ACC112 (cell line): ENCODE data around the gene H3-3A.
A peak's percentile ranks its signal among the peaks of the same experiment; 100 is the strongest.

Source experiments
- H2AFZ ChIP-seq: fragments of 200-600 bp; sonication (generic); one replicate; pipeline ENCODE4 v1.6.0; 2017; ENCODE audit warnings: antibody characterized with exemption, low read length; ENCODE audit not compliant: unreplicated experiment
- H3K27ac ChIP-seq: fragments of 200-600 bp; sonication (generic); 2 replicates; pipeline ENCODE4 v1.5.1; 2014; ENCODE audit warnings: low read depth, mild to moderate bottlenecking, antibody characterized with exemption, low read length, moderate library complexity
- H3K27me3 ChIP-seq: fragments of 200-600 bp; sonication (generic); 2 replicates; pipeline ENCODE4 v1.6.1; 2014; ENCODE audit warnings: mild to moderate bottlenecking, antibody characterized with exemption, low read length, moderate library complexity, mixed read lengths; ENCODE audit not compliant: insufficient read depth
- H3K36me3 ChIP-seq: fragments of 200-600 bp; sonication (generic); 2 replicates; pipeline ENCODE4 v1.6.1; 2016; ENCODE audit warnings: mild to moderate bottlenecking, antibody characterized with exemption, low read length, moderate library complexity, mixed read lengths; ENCODE audit not compliant: insufficient read depth
- H3K4me1 ChIP-seq: fragments of 200-600 bp; sonication (generic); one replicate; pipeline ENCODE4 v1.6.1; 2016; ENCODE audit warnings: low read length, mixed read lengths; ENCODE audit not compliant: insufficient read depth, unreplicated experiment, control insufficient read depth
- H3K4me3 ChIP-seq: fragments of 200-600 bp; sonication (generic); 2 replicates; pipeline ENCODE4 v1.5.1; 2014; ENCODE audit warnings: mild to moderate bottlenecking, low read depth, low read length
- H3K79me2 ChIP-seq: fragments of 200-600 bp; sonication (generic); one replicate; pipeline ENCODE4 v1.6.0; 2016; ENCODE audit warnings: low read length; ENCODE audit not compliant: control insufficient read depth, unreplicated experiment, insufficient read depth

H3-3A gene

GRCh38 chr1:226062558-226063223 lies at the start of gene H3-3A:
TSS of gene H3-3A (plus strand) at chr1:226062716. CDS start at chr1:226064352, 1,636 bp downstream.
- peaks cover 25% of the 10 kb centered on the region for H3K4me1 ChIP-seq
- H3K4me3 ChIP-seq: peak within 1 kb of the TSS; percentile 91
- H3K27me3 ChIP-seq: no peaks in the 10 kb centered on the region
- H3K79me2 ChIP-seq: peaks cover 44% of the 10 kb centered on the region
- peaks cover 18% of the 10 kb centered on the region for H3K36me3 ChIP-seq
- peak within 1 kb of the TSS; percentile 91 for H2AFZ ChIP-seq
- peak within 1 kb of the TSS; percentile 97 for H3K27ac ChIP-seq

- Histone ChIP-seq H2AFZ (no peak overlapping the region), H3K27me3 (no peaks in the 10 kb centered on the region; the same call in 1 of the 2 replicates), H3K4me3 (no peak overlapping the region), H3K36me3 (no peaks in the 10 kb centered on the region), H3K79me2 (no peaks in the 10 kb centered on the region), H3K4me1 (no peaks in the 10 kb centered on the region), H3K27ac (no peak overlapping the region)
These were observed 45.4 kb upstream of the H3-3A start for GRCh38 chr1:226017070-226017469.

- Histone ChIP-seq H3K79me2 (no peaks in the 10 kb centered on the region), H3K27me3 (no peaks in the 10 kb centered on the region), H3K27ac (no peak overlapping the region), H3K4me3 (no peak overlapping the region), H2AFZ (no peak overlapping the region), H3K36me3 (no peaks in the 10 kb centered on the region), H3K4me1 (no peaks in the 10 kb centered on the region)
These were observed 42.9 kb upstream of the H3-3A start for GRCh38 chr1:226019572-226019971.

GRCh38 chr1:226021401-226021800 lies 41.1 kb upstream of the H3-3A start:
- Histone ChIP-seq H3K36me3 (no peaks in the 10 kb centered on the region), H3K4me3 (no peak overlapping the region), H3K79me2 (no peaks in the 10 kb centered on the region), H3K27ac (no peak overlapping the region), H3K4me1 (no peaks in the 10 kb centered on the region), H2AFZ (no peak overlapping the region), H3K27me3 (no peaks in the 10 kb centered on the region)

- no peaks in the 10 kb centered on the region for H3K27me3 ChIP-seq
- no peak overlapping the region for H3K27ac ChIP-seq
- no peak overlapping the region for H3K4me3 ChIP-seq
- no peaks in the 10 kb centered on the region for H3K79me2 ChIP-seq
- no peaks in the 10 kb centered on the region for H3K4me1 ChIP-seq
- H3K36me3 ChIP-seq: no peaks in the 10 kb centered on the region
- H2AFZ ChIP-seq: no peak overlapping the region
These were observed 40.7 kb upstream of the H3-3A start for GRCh38 chr1:226021801-226022200.

GRCh38 chr1:226023735-226024134 lies 38.8 kb upstream of the H3-3A start:
- H2AFZ ChIP-seq: no peak overlapping the region
- H3K36me3 ChIP-seq: no peaks in the 10 kb centered on the region

GRCh38 chr1:226026833-226027232 lies 35.7 kb upstream of the H3-3A start:
- Histone ChIP-seq H3K4me3 (no peak overlapping the region), H3K4me1 (no peaks in the 10 kb centered on the region), H3K27me3 (no peaks in the 10 kb centered on the region), H3K27ac (no peak overlapping the region), H3K36me3 (no peaks in the 10 kb centered on the region), H3K79me2 (no peaks in the 10 kb centered on the region), H2AFZ (no peak overlapping the region)

More at GRCh38 chr1:226023735-226024134, 38.8 kb upstream of the H3-3A start:
- Histone ChIP-seq H3K27me3 (no peaks in the 10 kb centered on the region), H3K79me2 (no peaks in the 10 kb centered on the region), H3K27ac (no peak overlapping the region), H3K4me3 (no peak overlapping the region), H3K4me1 (no peaks in the 10 kb centered on the region)

GRCh38 chr1:226027538-226028217 lies 34.8 kb upstream of the H3-3A start:
- Histone ChIP-seq H2AFZ (no peak overlapping the region), H3K27ac (no peak overlapping the region), H3K27me3 (no peaks in the 10 kb centered on the region), H3K4me1 (no peaks in the 10 kb centered on the region), H3K79me2 (no peaks in the 10 kb centered on the region), H3K4me3 (no peak overlapping the region), H3K36me3 (no peaks in the 10 kb centered on the region)

GRCh38 chr1:226029093-226029496 lies 33.4 kb upstream of the H3-3A start:
- no peak overlapping the region for H2AFZ ChIP-seq

GRCh38 chr1:226029568-226030225 lies 32.8 kb upstream of the H3-3A start:
- Histone ChIP-seq H3K36me3 (no peaks in the 10 kb centered on the region), H3K4me3 (no peak overlapping the region), H3K27ac (no peak overlapping the region), H3K27me3 (no peaks in the 10 kb centered on the region), H3K4me1 (peaks cover 5% of the 10 kb centered on the region), H2AFZ (no peak overlapping the region), H3K79me2 (no peaks in the 10 kb centered on the region)

More at GRCh38 chr1:226029093-226029496, 33.4 kb upstream of the H3-3A start:
- Histone ChIP-seq H3K79me2 (no peaks in the 10 kb centered on the region), H3K27ac (no peak overlapping the region), H3K4me3 (no peak overlapping the region), H3K27me3 (no peaks in the 10 kb centered on the region), H3K4me1 (no peaks in the 10 kb centered on the region), H3K36me3 (no peaks in the 10 kb centered on the region)
